Panc1 (cell line): Measurements from ENCODE around the gene C1RL. TPM values are rescaled to one million over a fixed set of nuclear protein-coding genes. Genes with fewer than 3 reads are reported as not detected.

Source experiments
- ATAC-seq: fragments of 200-7000 bp; cut with Tn5 transposase; 2 replicates; pipeline ENCODE4 v1.9.1; 2020; ENCODE audit warnings: mild to moderate bottlenecking, moderate library complexity
- BruUV-seq: library from RNA; stranded (reverse); fragments of 400-500 nt; replicated peaks from 2 replicates; lab custom pipeline; 2021; lab: Mats Ljungman, UMichigan
- CTCF ChIA-PET: fragments of 300-600 bp; sonication (Branson Sonifier 250); formaldehyde crosslinking; loops from one replicate; lab custom pipeline; 2022; ENCODE audit warnings: antibody characterized with exemption; lab: Charles Lee
- POLR2A ChIA-PET: fragments of 300-600 bp; sonication (Branson Sonifier 250); formaldehyde crosslinking; loops from one replicate; lab custom pipeline; 2022; ENCODE audit warnings: antibody characterized with exemption; lab: Charles Lee
- DNase-seq: peaks from one replicate; pipeline ENCODE4 v3.0.0-alpha.2; 2010; ENCODE audit warnings: low read depth, low spot score
- H3K27ac ChIP-seq: 2 replicates; pipeline ENCODE4 v1.5.1; 2011; ENCODE audit warnings: mild to moderate bottlenecking, low read length, inconsistent platforms
- H3K27me3 ChIP-seq: fragments of 200-500 bp; sonication (Bioruptor generic); 2 replicates; pipeline ENCODE4 v1.6.0; 2014; ENCODE audit warnings: low read length, inconsistent platforms; ENCODE audit not compliant: control insufficient read depth, insufficient read depth
- H3K36me3 ChIP-seq: fragments of 200-500 bp; sonication (Bioruptor generic); 2 replicates; pipeline ENCODE4 v1.5.1; 2014; ENCODE audit warnings: inconsistent platforms, mild to moderate bottlenecking, low read length, moderate library complexity; ENCODE audit not compliant: control insufficient read depth, insufficient read depth
- H3K4me1 ChIP-seq: 2 replicates; pipeline ENCODE4 v1.5.1; 2011; ENCODE audit warnings: inconsistent platforms, mild to moderate bottlenecking, low read length, moderate library complexity; ENCODE audit not compliant: control insufficient read depth, insufficient read depth
- H3K4me3 ChIP-seq, 2 experiments: 2 replicates each; pipeline ENCODE4 v1.5.1; 2011 to 2012; ENCODE audit warnings: low read depth in 2 of 2, low read length in 2 of 2, mild to moderate bottlenecking in 2 of 2, inconsistent platforms in 1 of 2, moderate library complexity in 1 of 2
- H3K9me3 ChIP-seq: fragments of 200-500 bp; sonication (Bioruptor generic); 2 replicates; pipeline ENCODE4 v1.5.1; 2014; ENCODE audit warnings: low read depth, mild to moderate bottlenecking, inconsistent platforms, low read length, moderate library complexity; ENCODE audit not compliant: control insufficient read depth, insufficient read depth
- POLR2AphosphoS5 ChIP-seq: IDR thresholded peaks from 2 replicates; pipeline ENCODE4 v1.6.1; 2012; ENCODE audit warnings: mild to moderate bottlenecking, low read depth, low read length, moderate library complexity
- SIN3A ChIP-seq: IDR thresholded peaks from 2 replicates; pipeline ENCODE4 v1.6.1; 2012; ENCODE audit warnings: low read depth, mild to moderate bottlenecking, low read length, moderate library complexity, borderline replicate concordance; ENCODE audit not compliant: insufficient read depth
- TCF7L2 ChIP-seq: IDR thresholded peaks from 2 replicates; pipeline ENCODE4 v1.6.1; 2011; ENCODE audit warnings: mild to moderate bottlenecking, low read depth, low read length, inconsistent platforms
- in situ Hi-C: cut with HindIII; loops from 2 replicates; pipeline ENCODE4 v1.10.0; 2016; ENCODE audit warnings: low sequenced_read_pairs, low pct_unique_long_range_greater_than_20kb
- intact Hi-C: fragments of 100-400 bp; cut with micrococcal nuclease; formaldehyde crosslinking; loops from one replicate; pipeline ENCODE4 v1.10.0; 2022; ENCODE audit not compliant: unreplicated experiment
- total RNA-seq: library from RNA; stranded (reverse); gene quantifications from one replicate; pipeline ENCODE4 v1.2.1, GENCODE V29; 2021; ENCODE audit not compliant: unreplicated experiment
- TF ChIP-seq, protein P1 (sequence below), 2 experiments: IDR thresholded peaks; 2 replicates each; pipeline ENCODE4 v1.6.1; 2011 to 2012; ENCODE audit warnings: low read depth in 2 of 2, control low read depth in 1 of 2, low read length in 1 of 2, mild to moderate bottlenecking in 1 of 2, moderate library complexity in 1 of 2; ENCODE audit not compliant: insufficient read depth in 1 of 2

Gene C1RL
- total RNA-seq, 1 experiment from 2014 or later = 10.7 TPM

- intact Hi-C loops = no loop called here
- BruUV-seq = no TSS peak
- Histone ChIP-seq H3K27ac (no peak overlapping the region), H3K4me1 (no peaks in the 10 kb centered on the region), H3K27me3 (no peaks in the 10 kb centered on the region), H3K4me3 (no peak overlapping the region), H3K9me3 (no peaks in the 10 kb centered on the region), H3K36me3 (no peaks in the 10 kb centered on the region)
- DNase-seq = no peak
- ATAC-seq = no peak
- POLR2A ChIA-PET = no interaction called here
- CTCF ChIA-PET = no interaction called here
- in situ Hi-C loops = no loop called here
- no peak for TF ChIP-seq SIN3A
- TF ChIP-seq, protein P1, sequence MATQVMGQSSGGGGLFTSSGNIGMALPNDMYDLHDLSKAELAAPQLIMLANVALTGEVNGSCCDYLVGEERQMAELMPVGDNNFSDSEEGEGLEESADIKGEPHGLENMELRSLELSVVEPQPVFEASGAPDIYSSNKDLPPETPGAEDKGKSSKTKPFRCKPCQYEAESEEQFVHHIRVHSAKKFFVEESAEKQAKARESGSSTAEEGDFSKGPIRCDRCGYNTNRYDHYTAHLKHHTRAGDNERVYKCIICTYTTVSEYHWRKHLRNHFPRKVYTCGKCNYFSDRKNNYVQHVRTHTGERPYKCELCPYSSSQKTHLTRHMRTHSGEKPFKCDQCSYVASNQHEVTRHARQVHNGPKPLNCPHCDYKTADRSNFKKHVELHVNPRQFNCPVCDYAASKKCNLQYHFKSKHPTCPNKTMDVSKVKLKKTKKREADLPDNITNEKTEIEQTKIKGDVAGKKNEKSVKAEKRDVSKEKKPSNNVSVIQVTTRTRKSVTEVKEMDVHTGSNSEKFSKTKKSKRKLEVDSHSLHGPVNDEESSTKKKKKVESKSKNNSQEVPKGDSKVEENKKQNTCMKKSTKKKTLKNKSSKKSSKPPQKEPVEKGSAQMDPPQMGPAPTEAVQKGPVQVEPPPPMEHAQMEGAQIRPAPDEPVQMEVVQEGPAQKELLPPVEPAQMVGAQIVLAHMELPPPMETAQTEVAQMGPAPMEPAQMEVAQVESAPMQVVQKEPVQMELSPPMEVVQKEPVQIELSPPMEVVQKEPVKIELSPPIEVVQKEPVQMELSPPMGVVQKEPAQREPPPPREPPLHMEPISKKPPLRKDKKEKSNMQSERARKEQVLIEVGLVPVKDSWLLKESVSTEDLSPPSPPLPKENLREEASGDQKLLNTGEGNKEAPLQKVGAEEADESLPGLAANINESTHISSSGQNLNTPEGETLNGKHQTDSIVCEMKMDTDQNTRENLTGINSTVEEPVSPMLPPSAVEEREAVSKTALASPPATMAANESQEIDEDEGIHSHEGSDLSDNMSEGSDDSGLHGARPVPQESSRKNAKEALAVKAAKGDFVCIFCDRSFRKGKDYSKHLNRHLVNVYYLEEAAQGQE (IDR thresholded peaks at IDR 0.05; ENCODE audit: insufficient read depth in 1 of 2, low read depth in 2 of 2, low read length in 1 of 2) = no peak
These were observed 36.5 kb downstream of the C1RL start for GRCh38 chr12:7072554-7072953.

DNA sequence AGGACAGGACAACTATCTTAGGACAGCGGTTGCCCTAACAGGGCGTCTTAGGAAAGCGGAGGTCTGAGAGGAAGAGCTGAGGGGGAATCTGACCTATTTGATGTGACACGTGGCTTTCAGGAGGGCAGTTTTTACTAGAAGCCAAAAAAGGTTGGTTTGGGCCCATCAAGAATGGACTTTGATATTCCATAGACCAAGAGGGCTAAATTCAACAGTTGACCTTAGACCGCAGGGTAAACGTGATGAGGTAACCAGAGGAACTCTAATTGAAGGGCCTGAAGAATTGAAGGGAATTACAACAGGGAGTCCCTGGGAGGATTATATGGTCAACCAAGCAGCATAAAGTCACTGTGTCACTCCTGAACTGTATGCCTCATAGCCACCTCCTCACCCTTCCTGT is 37.0 kb downstream of the C1RL start:
- ChIA-PET CTCF (no interaction called here), POLR2A (no interaction called here)
- H3K9me3 ChIP-seq = no peaks in the 10 kb centered on the region
- H3K27ac ChIP-seq = no peak overlapping the region
- ATAC-seq (no peak), DNase-seq (no peak)
- H3K27me3 ChIP-seq = no peaks in the 10 kb centered on the region
- H3K4me1 ChIP-seq = no peaks in the 10 kb centered on the region
- H3K4me3 ChIP-seq = no peak overlapping the region
- intact Hi-C loops = no loop called here
- TF ChIP-seq TCF7L2 (no peak), SIN3A (no peak), POLR2AphosphoS5 (no peak)
- no TSS peak for BruUV-seq
- H3K36me3 ChIP-seq = no peaks in the 10 kb centered on the region
- in situ Hi-C loops = no loop called here

- no peak for ATAC-seq
- no peaks in the 10 kb centered on the region for H3K36me3 ChIP-seq
- H3K27ac ChIP-seq = no peak overlapping the region
- no peak for DNase-seq
- no TSS peak for BruUV-seq
- H3K27me3 ChIP-seq = no peaks in the 10 kb centered on the region
- H3K4me1 ChIP-seq = no peaks in the 10 kb centered on the region
- intact Hi-C loops = no loop called here
- TF ChIP-seq SIN3A = no peak
- no peak for TF ChIP-seq TCF7L2
- TF ChIP-seq, protein P1 (IDR thresholded peaks at IDR 0.05; ENCODE audit: insufficient read depth in 1 of 2, low read depth in 2 of 2, low read length in 1 of 2) = no peak
- no peaks in the 10 kb centered on the region for H3K9me3 ChIP-seq
- H3K4me3 ChIP-seq = no peak overlapping the region
- in situ Hi-C loops = no loop called here
- CTCF ChIA-PET = interaction anchor here (0.5 kb wide), 1 partner anchor 15 kb away, joined by 3 read pairs; no protein-coding TSS in a partner anchor
- POLR2A ChIA-PET = no interaction called here
These were observed 39.6 kb downstream of the C1RL start for GRCh38 chr12:7069386-7069785.
